Endodermal cell (in vitro differentiated cells): Measurements from ENCODE around the gene LRRC3B. TPM values are rescaled to one million over a fixed set of nuclear protein-coding genes. Genes with fewer than 3 reads are reported as not detected.

Experiments
- DNase-seq: peaks from one replicate; pipeline ENCODE4 v3.0.0-alpha.2; 2017
- H3K27ac ChIP-seq: 2 replicates; pipeline ENCODE4 v1.5.1; 2013; ENCODE audit warnings: mild to moderate bottlenecking, low read depth, low read length, moderate library complexity
- H3K27me3 ChIP-seq: 2 replicates; pipeline ENCODE4 v1.6.1; 2013; ENCODE audit warnings: mild to moderate bottlenecking, low read length, moderate library complexity; ENCODE audit not compliant: insufficient read depth, control insufficient read depth, poor library complexity, severe bottlenecking
- H3K36me3 ChIP-seq: 2 replicates; pipeline ENCODE4 v1.7.0; 2013; ENCODE audit warnings: mild to moderate bottlenecking, low read length, moderate library complexity; ENCODE audit not compliant: control insufficient read depth, insufficient read depth
- H3K4me1 ChIP-seq: one replicate; pipeline ENCODE4 v1.7.0; 2013; ENCODE audit warnings: low read length; ENCODE audit not compliant: control insufficient read depth, insufficient read depth
- H3K4me3 ChIP-seq: 2 replicates; pipeline ENCODE4 v1.5.1; 2013; ENCODE audit warnings: mild to moderate bottlenecking, low read length, moderate library complexity
- H3K9ac ChIP-seq: 2 replicates; pipeline ENCODE4 v1.6.1; 2013; ENCODE audit warnings: mild to moderate bottlenecking, low read length, moderate library complexity; ENCODE audit not compliant: poor library complexity, severe bottlenecking; ENCODE audit errors: extremely low read depth
- H3K9me3 ChIP-seq: 2 replicates; pipeline ENCODE4 v1.6.1; 2013; ENCODE audit warnings: mild to moderate bottlenecking, low read length, moderate library complexity; ENCODE audit not compliant: control insufficient read depth
- H3K27ac Mint-ChIP-seq: 2 replicates; pipeline ENCODE4 v1.8.0; 2020; ENCODE audit warnings: mixed read lengths
- H3K27me3 Mint-ChIP-seq: 2 replicates; pipeline ENCODE4 v1.8.0; 2021; ENCODE audit warnings: mild to moderate bottlenecking, mixed read lengths; ENCODE audit not compliant: insufficient read depth
- H3K36me3 Mint-ChIP-seq: 2 replicates; pipeline ENCODE4 v1.8.0; 2020; ENCODE audit warnings: low read depth, mixed read lengths
- H3K4me1 Mint-ChIP-seq: 2 replicates; pipeline ENCODE4 v1.8.0; 2020; ENCODE audit warnings: mixed read lengths
- H3K4me3 Mint-ChIP-seq: 2 replicates; pipeline ENCODE4 v1.8.0; 2020; ENCODE audit warnings: mild to moderate bottlenecking, moderate library complexity, mixed read lengths
- H3K9me3 Mint-ChIP-seq: 2 replicates; pipeline ENCODE4 v1.8.0; 2020; ENCODE audit warnings: mild to moderate bottlenecking, mixed read lengths
- CTCF ChIP-seq: fragments of 200-600 bp; sonication (generic); conservative IDR thresholded peaks from 2 replicates; pipeline ENCODE4 v1.5.0; 2021; ENCODE audit warnings: antibody characterized with exemption, mild to moderate bottlenecking
- WGBS, 2 experiments: methylation state at CpG; one replicate each; pipeline versions ENCODE4 v1.1.5 to v1.1.7; 2013; ENCODE audit warnings: missing lambda C conversion rate in 2 of 2, mixed read lengths in 1 of 2; ENCODE audit not compliant: insufficient coverage in 1 of 2, insufficient read length in 1 of 2; 5-methylcytosine and 5-hydroxymethylcytosine counted together
- total RNA-seq, 2 donors: library from RNA; stranded (reverse); fragmentation: NEBNext Ultra II Directional in 1 of 2; extraction: Animal tissue kit (Norgen Biotek cat#: 25700) in 1 of 2; gene quantifications; 2 replicates in 1 of 2; 3 replicates in 1 of 2; pipeline ENCODE4 v1.2.1, GENCODE V29; 2021

The LRRC3B gene
- total RNA-seq, 2 donors from 2014 or later: 0.26 TPM; not detected in 1

GRCh38 chr3:26699553-26699952, 77.0 kb downstream of the LRRC3B start:
- H3K27me3 Mint-ChIP-seq: no peaks in the 10 kb centered on the region
- Histone ChIP-seq H3K9ac (no peak overlapping the region), H3K9me3 (no peaks in the 10 kb centered on the region), H3K27me3 (no peaks in the 10 kb centered on the region), H3K4me3 (no peak overlapping the region), H3K4me1 (peaks cover 3% of the 10 kb centered on the region), H3K36me3 (no peaks in the 10 kb centered on the region), H3K27ac (no peak overlapping the region)
- no peak overlapping the region for H3K27ac Mint-ChIP-seq
- no peak for TF ChIP-seq CTCF
- H3K36me3 Mint-ChIP-seq: no peaks in the 10 kb centered on the region
- 82 to 86% methylated on average over 1 to 2 of the region's 2 CpGs for WGBS, 2 experiments
- no peak overlapping the region for H3K4me3 Mint-ChIP-seq
- no peak for DNase-seq
- no peaks in the 10 kb centered on the region for H3K4me1 Mint-ChIP-seq
- H3K9me3 Mint-ChIP-seq: no peaks in the 10 kb centered on the region

- Histone ChIP-seq H3K36me3 (no peaks in the 10 kb centered on the region), H3K9me3 (no peaks in the 10 kb centered on the region), H3K27ac (no peak overlapping the region), H3K27me3 (no peaks in the 10 kb centered on the region), H3K9ac (no peak overlapping the region), H3K4me1 (no peaks in the 10 kb centered on the region), H3K4me3 (no peak overlapping the region)
- no peak for TF ChIP-seq CTCF
- H3K4me3 Mint-ChIP-seq: no peak overlapping the region
- no peak overlapping the region for H3K27ac Mint-ChIP-seq
- H3K9me3 Mint-ChIP-seq: no peaks in the 10 kb centered on the region
- no peaks in the 10 kb centered on the region for H3K27me3 Mint-ChIP-seq
- WGBS, 2 experiments: 89 to 100% methylated on average over 1 to 3 of the region's 3 CpGs
- no peak for DNase-seq
- no peaks in the 10 kb centered on the region for H3K4me1 Mint-ChIP-seq
- H3K36me3 Mint-ChIP-seq: no peaks in the 10 kb centered on the region
These were observed 80.9 kb downstream of the LRRC3B start for GRCh38 chr3:26703519-26703918.

GRCh38 chr3:26704736-26705135, 82.2 kb downstream of the LRRC3B start:
- no peak for TF ChIP-seq CTCF
- no peaks in the 10 kb centered on the region for H3K36me3 Mint-ChIP-seq
- H3K9me3 Mint-ChIP-seq: no peaks in the 10 kb centered on the region
- H3K27ac Mint-ChIP-seq: no peak overlapping the region
- no peak overlapping the region for H3K4me3 ChIP-seq
- no peak overlapping the region for H3K9ac ChIP-seq
- H3K4me3 Mint-ChIP-seq: no peak overlapping the region
- no peak overlapping the region for H3K27ac ChIP-seq
- DNase-seq: no peak
- no peaks in the 10 kb centered on the region for H3K9me3 ChIP-seq
- no peaks in the 10 kb centered on the region for H3K27me3 Mint-ChIP-seq
- WGBS, 2 experiments: 97 to 100% methylated on average over 1 to 2 of the region's 2 CpGs
- H3K27me3 ChIP-seq: no peaks in the 10 kb centered on the region
- no peaks in the 10 kb centered on the region for H3K36me3 ChIP-seq
- no peaks in the 10 kb centered on the region for H3K4me1 Mint-ChIP-seq
- H3K4me1 ChIP-seq: no peaks in the 10 kb centered on the region
